ENCODE measurements around the gene KCNK10.

DNA sequence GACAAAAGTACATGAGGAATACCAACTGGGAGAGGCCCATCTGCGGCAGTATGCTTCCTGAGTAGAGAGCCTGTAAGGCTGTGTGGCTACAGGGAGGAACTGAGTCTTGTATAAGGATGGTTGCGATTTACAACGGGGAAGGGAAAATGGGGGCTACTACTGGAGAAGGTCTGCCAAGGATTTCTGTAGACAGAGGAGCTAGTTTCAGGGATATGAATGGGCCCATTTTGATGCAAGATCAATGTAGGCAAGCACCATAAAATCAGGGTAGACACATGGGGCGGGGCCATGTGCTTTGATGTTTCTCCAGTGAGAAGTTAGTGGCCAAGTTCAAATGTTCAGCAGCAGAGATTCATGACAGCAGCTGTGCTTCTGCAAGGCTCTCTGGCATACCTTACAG is 168.7 kb downstream of the KCNK10 start:
- TF ChIP-seq, protein P1, sequence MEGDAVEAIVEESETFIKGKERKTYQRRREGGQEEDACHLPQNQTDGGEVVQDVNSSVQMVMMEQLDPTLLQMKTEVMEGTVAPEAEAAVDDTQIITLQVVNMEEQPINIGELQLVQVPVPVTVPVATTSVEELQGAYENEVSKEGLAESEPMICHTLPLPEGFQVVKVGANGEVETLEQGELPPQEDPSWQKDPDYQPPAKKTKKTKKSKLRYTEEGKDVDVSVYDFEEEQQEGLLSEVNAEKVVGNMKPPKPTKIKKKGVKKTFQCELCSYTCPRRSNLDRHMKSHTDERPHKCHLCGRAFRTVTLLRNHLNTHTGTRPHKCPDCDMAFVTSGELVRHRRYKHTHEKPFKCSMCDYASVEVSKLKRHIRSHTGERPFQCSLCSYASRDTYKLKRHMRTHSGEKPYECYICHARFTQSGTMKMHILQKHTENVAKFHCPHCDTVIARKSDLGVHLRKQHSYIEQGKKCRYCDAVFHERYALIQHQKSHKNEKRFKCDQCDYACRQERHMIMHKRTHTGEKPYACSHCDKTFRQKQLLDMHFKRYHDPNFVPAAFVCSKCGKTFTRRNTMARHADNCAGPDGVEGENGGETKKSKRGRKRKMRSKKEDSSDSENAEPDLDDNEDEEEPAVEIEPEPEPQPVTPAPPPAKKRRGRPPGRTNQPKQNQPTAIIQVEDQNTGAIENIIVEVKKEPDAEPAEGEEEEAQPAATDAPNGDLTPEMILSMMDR (IDR thresholded peaks at IDR 0.05; ENCODE audit: low read depth, low read length), result no peak
- TF ChIP-seq, protein P2, sequence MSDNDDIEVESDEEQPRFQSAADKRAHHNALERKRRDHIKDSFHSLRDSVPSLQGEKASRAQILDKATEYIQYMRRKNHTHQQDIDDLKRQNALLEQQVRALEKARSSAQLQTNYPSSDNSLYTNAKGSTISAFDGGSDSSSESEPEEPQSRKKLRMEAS (IDR thresholded peaks at IDR 0.05; ENCODE audit: low read depth, low read length), result no peak
